Left ventricle myocardium inferior (tissue), 1 donor: ENCODE data around the gene CNN2. TPM values are rescaled to one million over a fixed set of nuclear protein-coding genes. Genes with fewer than 3 reads are reported as not detected.

ENCODE experiments used
- DNase-seq: peaks from one replicate; pipeline ENCODE4 v3.0.0-alpha.2; 2020
- H3K27ac ChIP-seq: fragments of 200-600 bp; replicated peaks from 2 replicates; pipeline ENCODE4 v1.8.0; 2021
- H3K27me3 ChIP-seq: fragments of 200-600 bp; 2 replicates; pipeline ENCODE4 v1.8.0; 2021; ENCODE audit warnings: low read depth
- H3K36me3 ChIP-seq: fragments of 200-600 bp; 2 replicates; pipeline ENCODE4 v1.8.0; 2021
- H3K4me1 ChIP-seq: fragments of 200-600 bp; 2 replicates; pipeline ENCODE4 v1.8.0; 2021
- H3K4me3 ChIP-seq: fragments of 200-600 bp; 2 replicates; pipeline ENCODE4 v1.8.0; 2021; ENCODE audit warnings: mild to moderate bottlenecking, moderate library complexity
- H3K9me3 ChIP-seq: fragments of 200-600 bp; replicated peaks from 2 replicates; pipeline ENCODE4 v1.8.0; 2021
- intact Hi-C: fragments of 100-400 bp; cut with micrococcal nuclease; formaldehyde crosslinking; loops from one replicate; pipeline ENCODE4 v1.11.0; 2022
- total RNA-seq: library from RNA; stranded (reverse); fragmentation: NEBNext Ultra II Directional; extraction: Animal tissue kit (Norgen Biotek cat#: 25700); gene quantifications from one replicate; pipeline ENCODE4 v1.2.1, GENCODE V29; 2021
- TF ChIP-seq, protein P1 (sequence below): fragments of 200-600 bp; IDR thresholded peaks from 2 replicates; pipeline ENCODE4 v1.8.0; 2021; ENCODE audit warnings: antibody characterized with exemption, mild to moderate bottlenecking, borderline replicate concordance
- donor health status: DM: no; HTN: yes; CAD: no; lungs with severe emphysema.

The CNN2 gene
- total RNA-seq, 1 donor from 2014 or later: 45.6 TPM

DNA sequence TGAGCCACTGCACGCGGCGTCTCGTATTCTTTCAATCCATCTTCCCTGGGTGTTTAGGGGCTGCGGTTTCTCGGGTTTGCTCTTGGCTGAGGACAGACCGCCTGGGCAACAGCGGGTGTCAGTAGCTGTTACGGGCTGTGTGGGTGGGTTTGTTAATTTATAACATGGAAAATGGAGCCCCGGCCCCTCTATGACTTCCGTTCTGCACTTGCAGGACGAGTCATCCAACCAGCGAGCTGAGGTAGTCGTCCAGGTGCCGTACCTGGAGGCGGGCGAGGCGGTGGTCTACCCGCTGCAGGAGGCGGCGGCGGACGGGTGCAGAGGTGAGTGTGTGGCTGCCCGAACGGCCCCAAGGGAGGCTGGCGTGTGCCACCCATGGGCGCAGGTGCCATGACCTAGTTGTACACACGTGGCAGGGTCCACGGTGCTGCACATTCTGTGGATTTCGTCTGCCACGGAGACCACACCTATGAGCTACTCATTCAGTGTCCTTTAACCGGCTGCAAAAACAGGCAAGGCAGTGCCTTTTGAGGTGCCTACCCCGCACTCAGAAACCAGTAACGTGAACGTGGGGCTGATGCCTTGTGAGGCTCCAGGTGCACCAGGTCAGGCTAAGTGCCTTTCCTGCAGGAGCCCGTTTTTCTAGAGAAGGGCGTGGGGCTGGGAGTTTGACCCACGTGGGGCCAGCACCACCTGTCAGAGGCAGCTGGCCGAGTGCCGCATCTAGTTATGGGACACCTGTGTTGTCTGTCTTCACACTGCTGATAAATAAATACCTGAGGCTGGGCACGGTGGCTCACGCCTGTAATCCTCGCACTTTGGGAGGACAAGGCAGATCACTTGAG lies 57.8 kb downstream of the CNN2 start:
- TF ChIP-seq, protein P1, sequence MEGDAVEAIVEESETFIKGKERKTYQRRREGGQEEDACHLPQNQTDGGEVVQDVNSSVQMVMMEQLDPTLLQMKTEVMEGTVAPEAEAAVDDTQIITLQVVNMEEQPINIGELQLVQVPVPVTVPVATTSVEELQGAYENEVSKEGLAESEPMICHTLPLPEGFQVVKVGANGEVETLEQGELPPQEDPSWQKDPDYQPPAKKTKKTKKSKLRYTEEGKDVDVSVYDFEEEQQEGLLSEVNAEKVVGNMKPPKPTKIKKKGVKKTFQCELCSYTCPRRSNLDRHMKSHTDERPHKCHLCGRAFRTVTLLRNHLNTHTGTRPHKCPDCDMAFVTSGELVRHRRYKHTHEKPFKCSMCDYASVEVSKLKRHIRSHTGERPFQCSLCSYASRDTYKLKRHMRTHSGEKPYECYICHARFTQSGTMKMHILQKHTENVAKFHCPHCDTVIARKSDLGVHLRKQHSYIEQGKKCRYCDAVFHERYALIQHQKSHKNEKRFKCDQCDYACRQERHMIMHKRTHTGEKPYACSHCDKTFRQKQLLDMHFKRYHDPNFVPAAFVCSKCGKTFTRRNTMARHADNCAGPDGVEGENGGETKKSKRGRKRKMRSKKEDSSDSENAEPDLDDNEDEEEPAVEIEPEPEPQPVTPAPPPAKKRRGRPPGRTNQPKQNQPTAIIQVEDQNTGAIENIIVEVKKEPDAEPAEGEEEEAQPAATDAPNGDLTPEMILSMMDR: no peak
- Histone ChIP-seq H3K27ac (no peak overlapping the region), H3K27me3 (no peaks in the 10 kb centered on the region), H3K9me3 (no peaks in the 10 kb centered on the region), H3K36me3 (peaks cover 17% of the 10 kb centered on the region), H3K4me3 (no peak overlapping the region), H3K4me1 (peaks cover 10% of the 10 kb centered on the region)
- intact Hi-C loops: no loop called here
- no peak for DNase-seq

DNA sequence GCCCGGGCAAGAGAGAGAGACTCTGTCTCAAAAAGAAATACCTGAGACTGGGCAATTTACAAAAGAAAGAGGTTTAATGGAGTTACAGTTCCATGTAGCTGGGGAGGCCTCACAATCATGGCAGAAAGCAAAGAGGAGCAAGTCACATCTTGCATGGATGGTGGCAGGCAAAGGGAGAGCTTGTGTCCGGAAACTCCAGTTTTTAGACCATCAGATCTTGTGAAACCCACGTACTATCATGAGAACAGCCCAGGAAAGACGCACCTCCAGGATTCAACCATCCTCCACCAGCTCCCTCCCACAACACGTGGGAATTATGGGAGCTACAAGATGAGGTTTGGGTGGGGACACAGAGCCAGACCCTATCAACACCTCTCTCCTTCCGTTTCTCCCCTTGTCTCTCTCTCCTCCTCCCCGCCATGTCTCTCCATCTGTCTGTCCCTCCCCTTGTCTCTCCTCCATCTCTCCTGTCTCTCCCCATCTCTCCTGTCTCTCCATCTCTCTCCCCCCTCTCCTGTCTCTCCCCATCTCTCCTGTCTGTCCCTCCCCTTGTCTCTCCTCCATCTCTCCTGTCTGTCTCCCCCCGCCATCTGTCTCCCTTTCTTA lies 58.7 kb downstream of the CNN2 start:
- Histone ChIP-seq H3K36me3 (peaks cover 24% of the 10 kb centered on the region), H3K4me1 (peaks cover 10% of the 10 kb centered on the region), H3K4me3 (no peak overlapping the region), H3K27ac (no peak overlapping the region), H3K9me3 (no peaks in the 10 kb centered on the region), H3K27me3 (no peaks in the 10 kb centered on the region)
- intact Hi-C loops: no loop called here
- no peak for DNase-seq
- TF ChIP-seq, protein P1: no peak

- TF ChIP-seq, protein P1: no peak
- intact Hi-C loops: no loop called here
- H3K4me3 ChIP-seq: no peak overlapping the region
- DNase-seq: no peak
- H3K4me1 ChIP-seq: peaks cover 10% of the 10 kb centered on the region
- H3K9me3 ChIP-seq: no peaks in the 10 kb centered on the region
- no peak overlapping the region for H3K27ac ChIP-seq
- H3K36me3 ChIP-seq: peaks cover 31% of the 10 kb centered on the region
- no peaks in the 10 kb centered on the region for H3K27me3 ChIP-seq
Observed at GRCh38 chr19:1085676-1086442, 59.5 kb downstream of the CNN2 start.

DNA sequence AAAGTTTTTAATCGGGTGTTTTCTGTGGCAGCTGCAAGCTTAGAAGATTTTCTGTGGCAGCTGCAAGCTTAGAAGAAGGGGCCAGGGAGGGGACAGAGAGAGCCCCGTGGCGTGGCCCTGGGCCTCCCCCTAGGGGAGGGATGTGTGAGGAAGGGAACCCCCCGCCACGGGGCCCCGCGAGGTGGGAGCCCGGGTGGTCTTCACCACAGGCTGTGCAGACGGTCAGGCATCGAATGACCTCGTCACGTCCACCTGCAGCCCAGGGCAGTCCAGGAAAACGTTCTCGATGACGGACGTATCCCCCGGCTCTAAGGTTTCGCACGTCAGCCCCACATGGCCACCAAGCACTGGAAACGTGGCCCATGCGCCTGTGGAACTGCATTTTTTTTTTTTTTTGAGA lies 60.2 kb downstream of the CNN2 start:
- no peak overlapping the region for H3K4me3 ChIP-seq
- DNase-seq: no peak
- H3K36me3 ChIP-seq: peaks cover 39% of the 10 kb centered on the region
- TF ChIP-seq, protein P1: no peak
- peaks cover 12% of the 10 kb centered on the region for H3K4me1 ChIP-seq
- no peaks in the 10 kb centered on the region for H3K27me3 ChIP-seq
- H3K9me3 ChIP-seq: no peaks in the 10 kb centered on the region
- no peak overlapping the region for H3K27ac ChIP-seq
- intact Hi-C loops: no loop called here

DNA sequence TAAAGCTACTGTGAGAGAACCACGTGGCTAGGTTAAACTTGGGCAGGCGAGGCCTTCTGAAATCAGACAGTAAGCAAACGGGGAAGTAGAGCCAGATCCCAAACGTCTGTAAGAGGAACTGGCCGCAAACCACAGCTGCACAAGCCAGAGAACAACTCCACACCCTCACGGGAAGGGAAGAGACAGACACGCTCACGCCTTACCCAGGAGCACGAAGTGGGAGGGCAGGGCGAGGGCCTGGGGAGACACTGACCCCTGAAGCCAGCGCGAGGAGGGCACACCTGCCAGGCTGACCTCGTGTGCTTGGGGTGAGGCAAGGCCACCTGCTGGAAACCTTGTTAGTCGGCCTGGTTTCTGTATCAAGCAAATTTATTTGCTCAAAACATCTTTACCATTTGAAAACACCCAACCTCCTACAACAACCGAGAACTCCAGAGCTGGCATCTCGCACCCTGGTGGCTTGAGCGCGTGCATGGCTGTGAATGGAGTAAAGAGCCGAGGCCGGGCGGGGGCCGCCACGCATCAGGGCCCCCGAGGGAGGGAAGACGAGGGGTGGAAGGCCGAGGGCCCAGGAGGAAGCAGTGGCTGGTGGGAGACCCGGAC lies 61.5 kb downstream of the CNN2 start:
- H3K4me3 ChIP-seq: no peak overlapping the region
- intact Hi-C loops: no loop called here
- H3K36me3 ChIP-seq: peaks cover 47% of the 10 kb centered on the region
- TF ChIP-seq, protein P1: no peak
- peaks cover 9% of the 10 kb centered on the region for H3K4me1 ChIP-seq
- no peak for DNase-seq
- no peaks in the 10 kb centered on the region for H3K9me3 ChIP-seq
- peak overlapping the region; percentile 54 for H3K27ac ChIP-seq
- H3K27me3 ChIP-seq: no peaks in the 10 kb centered on the region
